Testis (tissue), 3 donors: ENCODE results near the gene C1orf21. TPM values are rescaled to one million over a fixed set of nuclear protein-coding genes. Genes with fewer than 3 reads are reported as not detected.

Source experiments
- DNase-seq: peaks from one replicate; pipeline ENCODE4 v3.0.0-alpha.2; 2019
- H3K27ac ChIP-seq, 2 donors: fragments of 200-600 bp; sonication (generic); one replicate each; pipeline ENCODE4 v1.5.1; 2019
- H3K27me3 ChIP-seq: fragments of 200-600 bp; sonication (generic); one replicate; pipeline ENCODE4 v1.5.1; 2019
- H3K36me3 ChIP-seq: fragments of 200-600 bp; sonication (generic); one replicate; pipeline ENCODE4 v1.5.1; 2017; ENCODE audit warnings: low read depth; ENCODE audit errors: missing control alignments
- H3K4me1 ChIP-seq: fragments of 200-600 bp; sonication (generic); one replicate; pipeline ENCODE4 v1.5.1; 2019
- H3K4me3 ChIP-seq, 2 donors: fragments of 200-600 bp; sonication (generic); one replicate each; pipeline ENCODE4 v1.5.1; 2017 to 2019
- H3K9me3 ChIP-seq: fragments of 200-600 bp; sonication (generic); one replicate; pipeline ENCODE4 v1.5.1; 2017
- CTCF ChIP-seq, 3 experiments: fragments of 450-650 bp in 2 of 3; fragments of 200-600 bp in 1 of 3; sonication (generic) in 1 of 3; IDR thresholded peaks; one replicate each; pipeline ENCODE4 v1.5.1; 2016 to 2019; ENCODE audit warnings: antibody characterized with exemption in 3 of 3, mild to moderate bottlenecking in 2 of 3, moderate library complexity in 1 of 3
- POLR2A ChIP-seq: fragments of 450-650 bp; IDR thresholded peaks from one replicate; pipeline ENCODE4 v1.6.1; 2017; ENCODE audit warnings: antibody characterized with exemption, mild to moderate bottlenecking, moderate library complexity
- WGBS, 2 donors: methylation state at CpG; one replicate each; pipeline ENCODE4 v1.1.5; 2018; 5-methylcytosine and 5-hydroxymethylcytosine counted together
- intact Hi-C: fragments of 100-400 bp; cut with DNase I; formaldehyde crosslinking; loops from one replicate; pipeline ENCODE4 v1.15.1; 2023; ENCODE audit warnings: low total_unique reads
- polyA plus RNA-seq: library from polyadenylated mRNA; stranded (reverse); fragments of 350-450 nt; fragmentation: Illumina TruSeq; extraction: RNeasy Lipid Tissue Mini Kit (QIAGEN cat#74804); gene quantifications from one replicate; pipeline ENCODE4 v1.2.3, GENCODE V29; 2014; ENCODE audit warnings: low read depth, low replicate concordance; ENCODE audit not compliant: insufficient read depth
- total RNA-seq, 2 donors: library from RNA; depleted of rRNA; stranded (reverse); fragments of >200 nt; gene quantifications; one replicate each; pipeline ENCODE4 v1.2.3, GENCODE V29; 2016

Gene C1orf21
- total and polyA plus RNA-seq, 3 donors from 2014 or later: 13.9 to 17.2 (median 16.0) TPM

- intact Hi-C loops: no loop called here
- no peaks in the 10 kb centered on the region for H3K9me3 ChIP-seq
- no peaks in the 10 kb centered on the region for H3K4me1 ChIP-seq
- no peak overlapping the region for H3K27ac ChIP-seq
- no peaks in the 10 kb centered on the region for H3K36me3 ChIP-seq
- no peaks in the 10 kb centered on the region for H3K27me3 ChIP-seq
- no peak overlapping the region for H3K4me3 ChIP-seq
- no peak for DNase-seq
- 90 to 93% methylated on average over 2 of the region's 2 CpGs for WGBS, 2 donors
- TF ChIP-seq POLR2A (no peak), CTCF (IDR thresholded peaks at IDR 0.05) (no peak)
These were observed 127.6 kb downstream of the C1orf21 start for GRCh38 chr1:184514447-184514846.

GRCh38 chr1:184517130-184517529 is 130.3 kb downstream of the C1orf21 start:
- Histone ChIP-seq H3K36me3 (no peaks in the 10 kb centered on the region), H3K27me3 (no peaks in the 10 kb centered on the region), H3K4me1 (no peaks in the 10 kb centered on the region), H3K27ac (no peak overlapping the region), H3K4me3 (no peak overlapping the region), H3K9me3 (no peaks in the 10 kb centered on the region)
- DNase-seq: no peak
- TF ChIP-seq CTCF (IDR thresholded peaks at IDR 0.05) (no peak), POLR2A (no peak)
- intact Hi-C loops: no loop called here

GRCh38 chr1:184518736-184519357 is 132.0 kb downstream of the C1orf21 start:
- 82 to 84% methylated on average over 4 of the region's 4 CpGs for WGBS, 2 donors
- Histone ChIP-seq H3K4me3 (no peak overlapping the region), H3K27ac (no peak overlapping the region), H3K4me1 (no peaks in the 10 kb centered on the region), H3K27me3 (no peaks in the 10 kb centered on the region), H3K36me3 (no peaks in the 10 kb centered on the region), H3K9me3 (no peaks in the 10 kb centered on the region)
- TF ChIP-seq POLR2A: no peak
- DNase-seq: no peak
- intact Hi-C loops: no loop called here

GRCh38 chr1:184520336-184520735 is 133.5 kb downstream of the C1orf21 start:
- no peaks in the 10 kb centered on the region for H3K9me3 ChIP-seq
- H3K27ac ChIP-seq: no peak overlapping the region
- DNase-seq: no peak
- H3K4me3 ChIP-seq: no peak overlapping the region
- H3K36me3 ChIP-seq: no peaks in the 10 kb centered on the region
- 92 to 96% methylated on average over 2 of the region's 2 CpGs for WGBS, 2 donors
- H3K4me1 ChIP-seq: no peaks in the 10 kb centered on the region
- intact Hi-C loops: no loop called here
- no peak for TF ChIP-seq CTCF (IDR thresholded peaks at IDR 0.05)
- TF ChIP-seq POLR2A: no peak
- no peaks in the 10 kb centered on the region for H3K27me3 ChIP-seq

GRCh38 chr1:184524248-184524647 is 137.4 kb downstream of the C1orf21 start:
- WGBS, 2 donors: 97 to 98% methylated on average over 1 of the region's 1 CpG
- Histone ChIP-seq H3K9me3 (no peaks in the 10 kb centered on the region), H3K4me1 (no peaks in the 10 kb centered on the region), H3K27me3 (no peaks in the 10 kb centered on the region), H3K4me3 (no peak overlapping the region), H3K36me3 (no peaks in the 10 kb centered on the region), H3K27ac (no peak overlapping the region)
- no peak for TF ChIP-seq CTCF (IDR thresholded peaks at IDR 0.05)
- no peak for TF ChIP-seq POLR2A
- intact Hi-C loops: no loop called here
- no peak for DNase-seq
